Motor neuron (in vitro differentiated cells): ENCODE results near the gene SGK2. TPM values are rescaled to one million over a fixed set of nuclear protein-coding genes. Genes with fewer than 3 reads are reported as not detected.
"Not testable (repeated sequence)": the region's sequence is repeated elsewhere in the genome, so short reads cannot be mapped to it uniquely, and the experiment has no call there.

ENCODE experiments used
- ATAC-seq, 8 experiments: fragments of 200-7000 bp; cut with Tn5 transposase; replicated peaks in 6 of 8; 2 replicates each; pipeline ENCODE4 v1.8.0; 2021; ENCODE audit warnings: mild to moderate bottlenecking in 8 of 8, moderate library complexity in 8 of 8
- H3K27ac ChIP-seq, 2 donors: fragments of 250-450 bp; sonication (Bioruptor Pico); 2 replicates each; pipeline ENCODE4 v1.9.0; 2021; ENCODE audit warnings: antibody characterized with exemption in 2 of 2, mild to moderate bottlenecking in 2 of 2, moderate library complexity in 1 of 2
- H3K4me1 ChIP-seq, 2 donors: fragments of 250-450 bp; sonication (Bioruptor Pico); replicated peaks in 1 of 2; 2 replicates each; pipeline ENCODE4 v1.6.1; 2021; ENCODE audit warnings: antibody characterized with exemption in 2 of 2, mild to moderate bottlenecking in 2 of 2, moderate library complexity in 1 of 2
- H3K4me3 ChIP-seq, 5 donors: fragments of 250-450 bp; sonication (Bioruptor Pico); 2 replicates each; pipeline ENCODE4 v1.9.0; 2021; ENCODE audit warnings: antibody characterized with exemption in 5 of 5, mild to moderate bottlenecking in 5 of 5, moderate library complexity in 4 of 5
- WGBS, 10 experiments: fragments of 450-650 bp; shearing (Covaris generic); methylation state at CpG; one replicate each; pipeline ENCODE4 v1.0.0; 2022; 5-methylcytosine and 5-hydroxymethylcytosine counted together
- in situ Hi-C, 9 experiments: fragments of 400-800 bp; cut with MboI; loops; one replicate each; pipeline ENCODE4 v1.15.0; 2021; ENCODE audit warnings: low sequenced_read_pairs in 9 of 9, low pct_unique_long_range_greater_than_20kb in 2 of 9; ENCODE audit not compliant: unreplicated experiment in 9 of 9
- total RNA-seq, 8 experiments: library from RNA; unstranded; fragments of 300-600 nt; gene quantifications; 2 replicates each; pipeline versions ENCODE4 v1.2.3 to v1.2.4, GENCODE V29; 2022

Gene SGK2
- total RNA-seq, 8 experiments from 2014 or later: 0.33 to 2.1 (median 0.98) TPM; not detected in 1

- in situ Hi-C loops: no loop called here
- 40 to 49% methylated on average over 2 to 5 of the region's 10 CpGs; no CpG with 5 or more reads in 8 of the 10 experiments for WGBS, 10 experiments
- Histone ChIP-seq H3K27ac (no peak overlapping the region), H3K4me3 (no peak overlapping the region), H3K4me1 (no peaks in the 10 kb centered on the region)
- no peak for ATAC-seq
Observed at GRCh38 chr20:43569282-43569681, 10.5 kb downstream of the SGK2 start.

DNA sequence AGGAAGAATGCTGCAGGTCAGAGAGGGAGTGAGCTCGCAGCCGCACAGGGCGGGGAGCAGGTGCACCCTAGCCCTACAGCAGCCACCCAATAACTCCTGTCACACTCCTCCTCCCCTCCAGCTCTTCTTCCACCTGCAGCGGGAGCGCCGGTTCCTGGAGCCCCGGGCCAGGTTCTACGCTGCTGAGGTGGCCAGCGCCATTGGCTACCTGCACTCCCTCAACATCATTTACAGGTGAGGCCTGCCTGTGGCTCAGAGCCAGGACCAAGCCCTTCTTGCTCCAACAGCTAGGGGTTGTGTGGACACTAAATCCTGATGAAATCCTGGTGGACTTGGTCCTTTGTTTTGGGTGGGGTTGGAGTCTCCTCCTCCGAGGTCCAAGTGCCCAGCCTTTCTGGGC lies 11.7 kb downstream of the SGK2 start:
- Histone ChIP-seq H3K4me3 (no peak overlapping the region), H3K4me1 (no peaks in the 10 kb centered on the region), H3K27ac (no peak overlapping the region)
- WGBS, 10 experiments: 78 to 85% (median 80%) methylated on average over 2 to 5 of the region's 10 CpGs; no CpG with 5 or more reads in 6 of the 10 experiments
- ATAC-seq: no peak
- in situ Hi-C loops: no loop called here

GRCh38 chr20:43571310-43571709 lies 12.5 kb downstream of the SGK2 start:
- ATAC-seq: no peak
- in situ Hi-C loops: no loop called here
- 93 to 100% methylated on average over 1 to 2 of the region's 3 CpGs; no CpG with 5 or more reads in 8 of the 10 experiments for WGBS, 10 experiments
- no peak overlapping the region for H3K27ac ChIP-seq
- no peak overlapping the region for H3K4me3 ChIP-seq
- H3K4me1 ChIP-seq: no peaks in the 10 kb centered on the region

GRCh38 chr20:43571771-43572170 lies 12.9 kb downstream of the SGK2 start:
- no peaks in the 10 kb centered on the region for H3K4me1 ChIP-seq
- WGBS, 10 experiments: 58 to 93% (median 80%) methylated on average over 1 to 3 of the region's 6 CpGs; no CpG with 5 or more reads in 7 of the 10 experiments
- in situ Hi-C loops: no loop called here
- no peak for ATAC-seq
- no peak overlapping the region for H3K4me3 ChIP-seq
- no peak overlapping the region for H3K27ac ChIP-seq

DNA sequence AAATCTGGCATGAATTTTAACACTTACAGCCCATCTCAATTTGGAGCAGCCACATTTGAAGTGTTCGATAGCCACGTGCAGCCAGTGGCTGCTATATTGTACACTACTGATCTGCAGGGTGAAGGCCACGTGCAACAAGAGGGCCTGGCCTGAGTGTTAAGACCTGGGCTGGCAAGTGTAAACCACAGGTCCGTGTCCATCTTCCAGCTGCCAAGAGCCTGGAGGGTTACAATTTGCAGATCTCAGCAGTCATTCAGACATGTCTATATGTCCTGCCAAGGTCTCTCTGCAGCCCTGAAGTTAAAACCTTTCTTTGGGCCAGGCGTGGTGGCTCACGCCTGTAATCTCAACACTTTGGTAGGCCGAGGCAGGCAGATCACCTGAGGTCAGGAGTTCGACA lies 14.1 kb downstream of the SGK2 start:
- Histone ChIP-seq H3K4me1 (no peaks in the 10 kb centered on the region), H3K4me3 (no peak overlapping the region), H3K27ac (no peak overlapping the region)
- ATAC-seq: no peak
- in situ Hi-C loops: no loop called here
- 42 to 100% (median 90%) methylated on average over 1 to 4 of the region's 8 CpGs; no CpG with 5 or more reads in 2 of the 10 experiments for WGBS, 10 experiments

DNA sequence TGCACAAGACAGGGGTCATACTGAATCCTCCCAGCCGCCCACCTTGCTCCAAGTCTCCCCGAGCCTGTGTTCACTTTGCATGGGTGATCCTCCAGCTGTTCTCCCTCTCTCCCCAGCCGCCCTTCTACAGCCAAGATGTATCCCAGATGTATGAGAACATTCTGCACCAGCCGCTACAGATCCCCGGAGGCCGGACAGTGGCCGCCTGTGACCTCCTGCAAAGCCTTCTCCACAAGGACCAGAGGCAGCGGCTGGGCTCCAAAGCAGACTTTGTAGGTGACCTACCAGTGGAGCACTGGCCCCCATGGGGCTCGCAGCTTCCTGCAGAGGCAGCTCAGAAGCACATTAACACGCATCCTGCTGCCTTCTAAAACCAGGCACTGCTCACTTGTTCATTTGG lies 17.3 kb downstream of the SGK2 start:
- ATAC-seq: no peak
- in situ Hi-C loops: no loop called here
- H3K27ac ChIP-seq: no peak overlapping the region
- WGBS, 10 experiments: 70 to 88% (median 80%) methylated on average over 1 to 7 of the region's 10 CpGs; no CpG with 5 or more reads in 6 of the 10 experiments
- no peaks in the 10 kb centered on the region for H3K4me1 ChIP-seq
- H3K4me3 ChIP-seq: no peak overlapping the region

GRCh38 chr20:43579861-43580793 lies 21.3 kb downstream of the SGK2 start:
- H3K4me3 ChIP-seq: no peak overlapping the region
- in situ Hi-C loops: no loop called here
- 35 to 100% (median 81%) methylated on average over 1 to 5 of the region's 7 CpGs for WGBS, 10 experiments
- H3K27ac ChIP-seq: no peak overlapping the region
- H3K4me1 ChIP-seq: peaks cover 0 to 3% of the 10 kb centered on the region in 2 donors
- ATAC-seq: no peak

- H3K4me3 ChIP-seq: no peak overlapping the region
- H3K4me1 ChIP-seq: peaks cover 0 to 3% of the 10 kb centered on the region in 2 donors
- ATAC-seq: no peak
- in situ Hi-C loops: no loop called here
- H3K27ac ChIP-seq: no peak overlapping the region
- WGBS, 10 experiments: 7 to 100% (median 78%) methylated on average over 1 to 5 of the region's 7 CpGs; no CpG with 5 or more reads in 2 of the 10 experiments
Observed at GRCh38 chr20:43583133-43583864, 24.5 kb downstream of the SGK2 start.

DNA sequence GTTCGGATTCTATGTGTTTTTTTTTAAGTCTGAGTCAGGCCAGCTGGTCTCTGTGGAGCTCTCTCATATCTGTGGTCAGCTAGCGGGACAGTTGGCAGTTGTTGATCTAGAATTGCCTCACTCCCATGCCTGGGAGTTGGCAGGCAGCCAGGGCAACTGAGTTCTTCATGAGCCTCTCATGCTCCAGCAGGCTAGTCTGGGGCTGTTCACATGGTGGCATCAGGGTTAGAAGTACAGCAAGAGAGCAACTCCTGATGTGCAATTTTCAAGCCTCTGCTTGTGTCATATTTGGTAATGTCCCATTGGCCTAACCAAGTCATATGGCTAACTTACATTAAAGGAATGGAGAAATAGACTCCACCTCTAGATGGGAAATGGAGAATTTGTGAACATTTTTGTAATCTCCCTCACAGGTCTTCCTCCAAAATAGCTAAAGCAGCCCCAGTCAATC lies 25.2 kb downstream of the SGK2 start:
- no peak overlapping the region for H3K27ac ChIP-seq
- WGBS, 10 experiments: 0 to 92% (median 41%) methylated on average over 1 to 2 of the region's 2 CpGs; no CpG with 5 or more reads in 4 of the 10 experiments
- peak in 6 of 8 experiments; percentile 18 to 76 (median 62) for ATAC-seq
- peaks cover 0 to 3% of the 10 kb centered on the region in 2 donors for H3K4me1 ChIP-seq
- in situ Hi-C loops: no loop called here
- H3K4me3 ChIP-seq: no peak overlapping the region

- in situ Hi-C loops: no loop called here
- Histone ChIP-seq H3K27ac (no peak overlapping the region), H3K4me1 (peaks cover 1 to 3% of the 10 kb centered on the region in 2 donors), H3K4me3 (no peak overlapping the region)
- 7 to 89% (median 64%) methylated on average over 3 to 5 of the region's 7 CpGs; no CpG with 5 or more reads in 2 of the 10 experiments for WGBS, 10 experiments
- no peak for ATAC-seq
Observed at GRCh38 chr20:43584448-43585136, 25.8 kb downstream of the SGK2 start.

DNA sequence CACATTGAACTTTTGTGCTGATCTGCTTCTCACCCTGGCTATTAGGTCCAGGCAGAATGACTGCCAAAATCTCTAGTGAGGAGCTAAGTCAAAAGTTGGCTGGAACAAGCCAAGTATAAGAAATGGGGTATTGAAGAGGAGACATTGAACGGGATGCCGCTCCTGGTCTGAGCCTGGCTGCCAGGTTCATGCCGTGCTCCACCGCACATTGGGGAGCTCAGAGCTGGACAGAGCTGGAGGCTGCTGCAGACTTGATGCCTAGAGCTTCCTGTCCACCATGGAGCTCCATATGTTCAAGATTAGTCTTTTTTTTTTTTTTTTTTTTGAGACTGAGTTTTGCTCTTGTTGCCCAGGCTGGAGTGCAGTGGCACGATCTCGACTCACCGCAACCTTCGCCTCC lies 27.8 kb downstream of the SGK2 start:
- Histone ChIP-seq H3K4me1 (peaks cover 3 to 8% of the 10 kb centered on the region in 2 donors), H3K4me3 (no peak overlapping the region), H3K27ac (no peak overlapping the region)
- no peak for ATAC-seq
- whole genome bisulfite sequencing, 10 experiments: 60 to 100% (median 79%) methylated on average over 1 to 8 of the region's 8 CpGs; no CpG with 5 or more reads in 4 of the 10 experiments
- in situ Hi-C loops: no loop called here

GRCh38 chr20:43588526-43588925 lies 29.7 kb downstream of the SGK2 start:
- WGBS, 10 experiments: 80 to 100% (median 98%) methylated on average over 1 to 6 of the region's 10 CpGs; no CpG with 5 or more reads in 1 of the 10 experiments
- H3K4me1 ChIP-seq: peaks cover 5 to 13% of the 10 kb centered on the region in 2 donors
- H3K27ac ChIP-seq, ATAC-seq, in situ Hi-C loops, H3K4me3 ChIP-seq: not testable (repeated sequence)
